B cell (primary cell): ENCODE data around the gene PLXNB2.

Experiments
- CTCF ChIP-seq: fragments of 200-600 bp; IDR thresholded peaks from one replicate; pipeline ENCODE4 v1.8.0; 2022; ENCODE audit warnings: antibody characterized with exemption, mild to moderate bottlenecking
- EZH2 ChIP-seq: IDR thresholded peaks from 2 replicates; pipeline ENCODE4 v1.6.1; 2012; ENCODE audit warnings: borderline replicate concordance, low read depth, mild to moderate bottlenecking, moderate library complexity, low read length; ENCODE audit not compliant: insufficient read depth, poor library complexity, severe bottlenecking

GRCh38 chr22:50252082-50253045 lies 55.1 kb downstream of the PLXNB2 start:
- no peak for TF ChIP-seq EZH2
- TF ChIP-seq CTCF, result peak; percentile 76
